ENCODE measurements around the gene SEC31A.

SEC31A gene

GRCh38 chr4:82886147-82886942 is 4.6 kb downstream of the SEC31A start:
- 100% methylated on average over 3 of the region's 5 CpGs for WGBS

GRCh38 chr4:82885410-82885809 is 5.5 kb downstream of the SEC31A start:
- H3K14ac ChIP-seq (ENCODE audit: low read length in 2 of 2), result no peak overlapping the region
- H3K18ac ChIP-seq (ENCODE audit: low read depth in 1 of 2, low read length in 2 of 2), result no peak overlapping the region
- H3K4me2 ChIP-seq (ENCODE audit: low read length, poor library complexity, severe bottlenecking), result no peak overlapping the region
- H2BK120ac ChIP-seq (ENCODE audit: low read depth, low read length), result no peak overlapping the region
- no peak overlapping the region for H3K4ac ChIP-seq (ENCODE audit: low read depth in 1 of 2, low read length in 2 of 2)
- H3K36me3 ChIP-seq (ENCODE audit: control insufficient read depth in 1 of 2, insufficient read depth in 2 of 2, low read depth in 1 of 2, low read length in 2 of 2), result peaks cover 11 to 26% of the 10 kb centered on the region in 2 experiments
- H3K79me1 ChIP-seq (replicated peaks; ENCODE audit: low read length, poor library complexity, severe bottlenecking), result no peaks in the 10 kb centered on the region
- no peak overlapping the region for H2BK15ac ChIP-seq (ENCODE audit: low read depth, poor library complexity, severe bottlenecking)
- H3K27me3 ChIP-seq (ENCODE audit: control insufficient read depth in 1 of 2, insufficient read depth in 1 of 2, low read length in 2 of 2), result no peaks in the 10 kb centered on the region
- no peak overlapping the region for H2BK12ac ChIP-seq (ENCODE audit: low read length in 2 of 2)
- H3K4me3 ChIP-seq (ENCODE audit: insufficient read depth in 1 of 2, low read depth in 1 of 2, low read length in 2 of 2), result peak overlapping the region in 1 of 2 experiments; percentile 63
- no peak for DNase-seq
- H3K4me1 ChIP-seq (ENCODE audit: control insufficient read depth, insufficient read depth, low read depth, low read length), result peaks cover 1% of the 10 kb centered on the region
- H2AFZ ChIP-seq (ENCODE audit: low read depth, low read length), result no peak overlapping the region
- no peak overlapping the region for H3K23ac ChIP-seq (ENCODE audit: low read length in 2 of 2)
- no peak overlapping the region for H2BK5ac ChIP-seq (ENCODE audit: low read depth, low read length, poor library complexity, severe bottlenecking)
- H3K9me3 ChIP-seq (ENCODE audit: control insufficient read depth, low read length), result no peaks in the 10 kb centered on the region
- no peak overlapping the region for H3K27ac ChIP-seq (ENCODE audit: low read length, poor library complexity, severe bottlenecking)
- H4K8ac ChIP-seq (ENCODE audit: low read length), result no peak overlapping the region
- no peak overlapping the region for H2AK5ac ChIP-seq (ENCODE audit: low read length, severe bottlenecking)
- no peak overlapping the region for H4K91ac ChIP-seq (ENCODE audit: low read length)
- H3K9ac ChIP-seq (ENCODE audit: low read length), result peak overlapping the region; percentile 94

More at GRCh38 chr4:82886147-82886942, 4.6 kb downstream of the SEC31A start:
- no peak for DNase-seq
- Histone ChIP-seq H3K14ac (ENCODE audit: low read length in 2 of 2) (no peak overlapping the region), H3K27ac (ENCODE audit: low read length, poor library complexity, severe bottlenecking) (no peak overlapping the region), H3K27me3 (ENCODE audit: control insufficient read depth in 1 of 2, insufficient read depth in 1 of 2, low read length in 2 of 2) (no peaks in the 10 kb centered on the region), H4K91ac (ENCODE audit: low read length) (no peak overlapping the region), H2BK12ac (ENCODE audit: low read length in 2 of 2) (no peak overlapping the region), H3K4me3 (ENCODE audit: insufficient read depth in 1 of 2, low read depth in 1 of 2, low read length in 2 of 2) (peak overlapping the region in 1 of 2 experiments; percentile 63), H2BK15ac (ENCODE audit: low read depth, poor library complexity, severe bottlenecking) (no peak overlapping the region), H3K4me2 (ENCODE audit: low read length, poor library complexity, severe bottlenecking) (no peak overlapping the region), H3K4me1 (ENCODE audit: control insufficient read depth, insufficient read depth, low read depth, low read length) (peaks cover 1% of the 10 kb centered on the region), H3K36me3 (ENCODE audit: control insufficient read depth in 1 of 2, insufficient read depth in 2 of 2, low read depth in 1 of 2, low read length in 2 of 2) (peaks cover 9 to 16% of the 10 kb centered on the region in 2 experiments), H3K9ac (ENCODE audit: low read length) (peak overlapping the region; percentile 94), H2BK120ac (ENCODE audit: low read depth, low read length) (no peak overlapping the region), H3K79me1 (replicated peaks; ENCODE audit: low read length, poor library complexity, severe bottlenecking) (no peaks in the 10 kb centered on the region), H2BK5ac (ENCODE audit: low read depth, low read length, poor library complexity, severe bottlenecking) (no peak overlapping the region), H4K8ac (ENCODE audit: low read length) (no peak overlapping the region), H3K4ac (ENCODE audit: low read depth in 1 of 2, low read length in 2 of 2) (no peak overlapping the region), H3K23ac (ENCODE audit: low read length in 2 of 2) (no peak overlapping the region), H3K18ac (ENCODE audit: low read depth in 1 of 2, low read length in 2 of 2) (no peak overlapping the region), H2AK5ac (ENCODE audit: low read length, severe bottlenecking) (no peak overlapping the region), H3K9me3 (ENCODE audit: control insufficient read depth, low read length) (no peaks in the 10 kb centered on the region), H2AFZ (ENCODE audit: low read depth, low read length) (no peak overlapping the region)

- Histone ChIP-seq H2BK12ac (ENCODE audit: low read length in 2 of 2) (no peak overlapping the region), H3K27me3 (ENCODE audit: control insufficient read depth in 1 of 2, insufficient read depth in 1 of 2, low read length in 2 of 2) (no peaks in the 10 kb centered on the region), H2BK120ac (ENCODE audit: low read depth, low read length) (no peak overlapping the region), H3K23ac (ENCODE audit: low read length in 2 of 2) (no peak overlapping the region), H3K36me3 (ENCODE audit: control insufficient read depth in 1 of 2, insufficient read depth in 2 of 2, low read depth in 1 of 2, low read length in 2 of 2) (peaks cover 41 to 92% of the 10 kb centered on the region in 2 experiments), H3K4me3 (ENCODE audit: insufficient read depth in 1 of 2, low read depth in 1 of 2, low read length in 2 of 2) (no peak overlapping the region), H4K8ac (ENCODE audit: low read length) (no peak overlapping the region), H3K9ac (ENCODE audit: low read length) (no peak overlapping the region), H2BK15ac (ENCODE audit: low read depth, poor library complexity, severe bottlenecking) (no peak overlapping the region), H2AK5ac (ENCODE audit: low read length, severe bottlenecking) (no peak overlapping the region), H3K18ac (ENCODE audit: low read depth in 1 of 2, low read length in 2 of 2) (peak overlapping the region in 1 of 2 experiments; percentile 40), H3K14ac (ENCODE audit: low read length in 2 of 2) (no peak overlapping the region), H2AFZ (ENCODE audit: low read depth, low read length) (no peak overlapping the region), H3K4me1 (ENCODE audit: control insufficient read depth, insufficient read depth, low read depth, low read length) (no peaks in the 10 kb centered on the region), H3K4ac (ENCODE audit: low read depth in 1 of 2, low read length in 2 of 2) (no peak overlapping the region), H2BK5ac (ENCODE audit: low read depth, low read length, poor library complexity, severe bottlenecking) (no peak overlapping the region), H3K27ac (ENCODE audit: low read length, poor library complexity, severe bottlenecking) (no peak overlapping the region), H3K4me2 (ENCODE audit: low read length, poor library complexity, severe bottlenecking) (no peak overlapping the region), H4K91ac (ENCODE audit: low read length) (no peak overlapping the region), H3K79me1 (replicated peaks; ENCODE audit: low read length, poor library complexity, severe bottlenecking) (peaks cover 2% of the 10 kb centered on the region), H3K9me3 (ENCODE audit: control insufficient read depth, low read length) (no peaks in the 10 kb centered on the region)
- DNase-seq, result no peak
- whole genome bisulfite sequencing, result 100% methylated on average over 4 of the region's 5 CpGs
Observed at GRCh38 chr4:82868572-82868971, 22.4 kb downstream of the SEC31A start.

GRCh38 chr4:82866706-82867385 is 24.1 kb downstream of the SEC31A start:
- H2BK5ac ChIP-seq (ENCODE audit: low read depth, low read length, poor library complexity, severe bottlenecking), result no peak overlapping the region
- H2BK15ac ChIP-seq (ENCODE audit: low read depth, poor library complexity, severe bottlenecking), result no peak overlapping the region
- H2BK12ac ChIP-seq (ENCODE audit: low read length in 2 of 2), result no peak overlapping the region
- no peaks in the 10 kb centered on the region for H3K4me1 ChIP-seq (ENCODE audit: control insufficient read depth, insufficient read depth, low read depth, low read length)
- no peak overlapping the region for H3K18ac ChIP-seq (ENCODE audit: low read depth in 1 of 2, low read length in 2 of 2)
- no peaks in the 10 kb centered on the region for H3K9me3 ChIP-seq (ENCODE audit: control insufficient read depth, low read length)
- H4K91ac ChIP-seq (ENCODE audit: low read length), result no peak overlapping the region
- H3K27ac ChIP-seq (ENCODE audit: low read length, poor library complexity, severe bottlenecking), result no peak overlapping the region
- no peaks in the 10 kb centered on the region for H3K27me3 ChIP-seq (ENCODE audit: control insufficient read depth in 1 of 2, insufficient read depth in 1 of 2, low read length in 2 of 2)
- no peak overlapping the region for H3K14ac ChIP-seq (ENCODE audit: low read length in 2 of 2)
- H2AFZ ChIP-seq (ENCODE audit: low read depth, low read length), result no peak overlapping the region
- H3K23ac ChIP-seq (ENCODE audit: low read length in 2 of 2), result no peak overlapping the region
- H4K8ac ChIP-seq (ENCODE audit: low read length), result no peak overlapping the region
- WGBS, result 97% methylated on average over 7 of the region's 8 CpGs
- H2BK120ac ChIP-seq (ENCODE audit: low read depth, low read length), result no peak overlapping the region
- no peak overlapping the region for H3K4me3 ChIP-seq (ENCODE audit: insufficient read depth in 1 of 2, low read depth in 1 of 2, low read length in 2 of 2)
- no peak overlapping the region for H2AK5ac ChIP-seq (ENCODE audit: low read length, severe bottlenecking)
- no peak overlapping the region for H3K4ac ChIP-seq (ENCODE audit: low read depth in 1 of 2, low read length in 2 of 2)
- H3K79me1 ChIP-seq (replicated peaks; ENCODE audit: low read length, poor library complexity, severe bottlenecking), result peaks cover 2% of the 10 kb centered on the region
- H3K4me2 ChIP-seq (ENCODE audit: low read length, poor library complexity, severe bottlenecking), result no peak overlapping the region
- H3K9ac ChIP-seq (ENCODE audit: low read length), result peak overlapping the region; percentile 85
- H3K36me3 ChIP-seq (ENCODE audit: control insufficient read depth in 1 of 2, insufficient read depth in 2 of 2, low read depth in 1 of 2, low read length in 2 of 2), result peaks cover 32 to 92% of the 10 kb centered on the region in 2 experiments
- DNase-seq, result no peak

All from mesenchymal stem cell (in vitro differentiated cells and primary cell).